Stimulated activated CD4-positive, alpha-beta T cell treated with anti-CD3 and anti-CD28 coated beads, TNF-alpha, amount 100 ng/mL, for 48 hours (primary cell): ENCODE results near the gene PLAU.
"Not testable (repeated sequence)": the region's sequence is repeated elsewhere in the genome, so short reads cannot be mapped to it uniquely, and the experiment has no call there.

Experiments
- DNase-seq, 3 donors: peaks; one replicate each; pipeline ENCODE4 v3.0.0-alpha.2; 2020; ENCODE audit warnings: low read depth in 3 of 3

The PLAU gene

GRCh38 chr10:73922007-73922863 is 11.3 kb downstream of the PLAU start:
- no peak for DNase-seq

GRCh38 chr10:73922864-73923133 is 11.9 kb downstream of the PLAU start:
- DNase-seq = no peak

GRCh38 chr10:73923935-73924598 is 13.1 kb downstream of the PLAU start:
- DNase-seq = no peak

- no peak for DNase-seq
These were observed 14.0 kb downstream of the PLAU start for GRCh38 chr10:73924935-73925334.

- DNase-seq = no peak
These were observed 14.6 kb downstream of the PLAU start for GRCh38 chr10:73925539-73925938.

GRCh38 chr10:73926152-73926764 is 15.3 kb downstream of the PLAU start:
- DNase-seq = no peak

GRCh38 chr10:73930630-73931327 is 19.8 kb downstream of the PLAU start:
- DNase-seq = not testable (repeated sequence)

GRCh38 chr10:73931767-73932619 is 21.1 kb downstream of the PLAU start:
- DNase-seq = peak in 2 of 3 donors; percentile 36 to 52

- no peak for DNase-seq
These were observed 21.7 kb downstream of the PLAU start for GRCh38 chr10:73932620-73933112.

GRCh38 chr10:73934074-73934473 is 23.1 kb downstream of the PLAU start:
- DNase-seq = no peak

- no peak for DNase-seq
These were observed 25.0 kb downstream of the PLAU start for GRCh38 chr10:73935895-73936294.

GRCh38 chr10:73937333-73938043 is 26.6 kb downstream of the PLAU start:
- no peak for DNase-seq

GRCh38 chr10:73940634-73941221 is 29.8 kb downstream of the PLAU start:
- DNase-seq = peak; percentile 57 to 81 (median 73)

- DNase-seq = no peak
These were observed 30.4 kb downstream of the PLAU start for GRCh38 chr10:73941300-73941699.

GRCh38 chr10:73944356-73945100 is 33.6 kb downstream of the PLAU start:
- no peak for DNase-seq

GRCh38 chr10:73946253-73947145 is 35.6 kb downstream of the PLAU start:
- DNase-seq = no peak

GRCh38 chr10:73948947-73949633 is 38.2 kb downstream of the PLAU start:
- no peak for DNase-seq
